ACC112 (cell line): ENCODE results near the gene SIGLEC8.
"Not testable (repeated sequence)": the region's sequence is repeated elsewhere in the genome, so short reads cannot be mapped to it uniquely, and the experiment has no call there.

ENCODE experiments used
- H2AFZ ChIP-seq: fragments of 200-600 bp; sonication (generic); one replicate; pipeline ENCODE4 v1.6.0; 2017; ENCODE audit warnings: antibody characterized with exemption, low read length; ENCODE audit not compliant: unreplicated experiment
- H3K27ac ChIP-seq: fragments of 200-600 bp; sonication (generic); 2 replicates; pipeline ENCODE4 v1.5.1; 2014; ENCODE audit warnings: low read depth, mild to moderate bottlenecking, antibody characterized with exemption, low read length, moderate library complexity
- H3K27me3 ChIP-seq: fragments of 200-600 bp; sonication (generic); 2 replicates; pipeline ENCODE4 v1.6.1; 2014; ENCODE audit warnings: mild to moderate bottlenecking, antibody characterized with exemption, low read length, moderate library complexity, mixed read lengths; ENCODE audit not compliant: insufficient read depth
- H3K36me3 ChIP-seq: fragments of 200-600 bp; sonication (generic); 2 replicates; pipeline ENCODE4 v1.6.1; 2016; ENCODE audit warnings: mild to moderate bottlenecking, antibody characterized with exemption, low read length, moderate library complexity, mixed read lengths; ENCODE audit not compliant: insufficient read depth
- H3K4me1 ChIP-seq: fragments of 200-600 bp; sonication (generic); one replicate; pipeline ENCODE4 v1.6.1; 2016; ENCODE audit warnings: low read length, mixed read lengths; ENCODE audit not compliant: insufficient read depth, unreplicated experiment, control insufficient read depth
- H3K4me3 ChIP-seq: fragments of 200-600 bp; sonication (generic); 2 replicates; pipeline ENCODE4 v1.5.1; 2014; ENCODE audit warnings: mild to moderate bottlenecking, low read depth, low read length
- H3K79me2 ChIP-seq: fragments of 200-600 bp; sonication (generic); one replicate; pipeline ENCODE4 v1.6.0; 2016; ENCODE audit warnings: low read length; ENCODE audit not compliant: control insufficient read depth, unreplicated experiment, insufficient read depth

The SIGLEC8 gene

DNA sequence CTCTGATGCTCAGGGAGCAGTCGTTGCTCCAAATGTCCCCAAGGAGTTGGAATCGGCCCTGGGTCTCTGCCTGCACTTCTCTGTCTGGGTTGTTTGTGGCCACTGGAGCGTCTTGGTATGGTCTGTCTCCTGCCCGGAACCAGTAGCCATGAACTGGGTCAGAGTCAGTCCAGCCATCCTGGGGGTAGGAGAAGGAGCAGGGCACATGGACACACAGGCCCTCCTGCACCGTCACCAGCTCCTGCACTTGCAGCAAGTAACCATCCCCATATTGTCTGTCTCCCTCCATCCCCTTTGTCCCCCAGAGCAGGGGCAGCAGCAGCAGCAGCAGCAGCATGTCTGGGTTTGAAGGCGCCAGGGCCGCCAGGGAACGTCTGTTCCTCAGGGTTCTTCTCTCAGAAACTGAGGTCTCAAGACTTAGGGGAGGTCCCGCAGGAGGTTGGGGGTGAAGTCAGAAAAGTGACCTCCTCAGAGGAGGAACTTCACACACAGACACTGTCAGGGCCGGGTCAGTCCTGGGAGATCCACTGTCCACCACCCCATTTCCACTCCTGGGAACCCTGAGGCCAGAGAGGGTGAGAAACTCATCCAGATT, at the start of gene SIGLEC8:
Gene SIGLEC8, minus strand, starts transcription at position 404 of the 595 bp plus-strand sequence. Its CDS starts 67 bp downstream, at position 337.
- Histone ChIP-seq H3K27ac (no peak within 1 kb of the TSS), H3K4me1 (no peaks in the 10 kb centered on the region), H3K36me3 (no peaks in the 10 kb centered on the region), H3K4me3 (no peak within 1 kb of the TSS), H2AFZ (no peak within 1 kb of the TSS), H3K79me2 (no peaks in the 10 kb centered on the region), H3K27me3 (peaks cover 15% of the 10 kb centered on the region; the same call in 1 of the 2 replicates)

GRCh38 chr19:51507640-51508058, 49.4 kb upstream of the SIGLEC8 start:
- no peak overlapping the region for H3K27ac ChIP-seq
- H3K27me3 ChIP-seq = peaks cover 36% of the 10 kb centered on the region
- no peak overlapping the region for H2AFZ ChIP-seq
- H3K36me3 ChIP-seq = no peaks in the 10 kb centered on the region
- H3K79me2 ChIP-seq = no peaks in the 10 kb centered on the region
- no peak overlapping the region for H3K4me3 ChIP-seq
- no peaks in the 10 kb centered on the region for H3K4me1 ChIP-seq

DNA sequence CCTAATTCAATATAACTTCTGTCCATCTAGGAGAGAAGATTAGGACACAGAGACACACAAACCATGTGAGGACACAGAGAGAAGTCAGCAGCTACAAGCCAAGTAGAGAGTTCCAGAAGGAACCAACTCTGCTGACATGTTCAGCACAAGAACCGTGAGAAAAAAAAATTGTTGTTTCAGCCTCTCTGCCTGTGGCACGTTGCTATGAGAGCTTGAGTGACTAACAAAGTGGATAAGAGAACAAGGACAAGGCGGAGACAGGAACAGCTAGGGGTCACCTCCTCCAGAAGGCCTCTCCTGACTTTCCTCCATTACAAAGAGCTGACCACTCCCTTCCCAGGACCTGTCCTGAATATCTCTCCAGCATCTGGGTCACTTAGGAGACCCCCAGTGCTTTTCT, 48.9 kb upstream of the SIGLEC8 start:
- Histone ChIP-seq H3K36me3 (no peaks in the 10 kb centered on the region), H3K4me1 (no peaks in the 10 kb centered on the region), H2AFZ (no peak overlapping the region), H3K27ac (no peak overlapping the region), H3K4me3 (no peak overlapping the region), H3K79me2 (no peaks in the 10 kb centered on the region), H3K27me3 (peaks cover 31% of the 10 kb centered on the region)

DNA sequence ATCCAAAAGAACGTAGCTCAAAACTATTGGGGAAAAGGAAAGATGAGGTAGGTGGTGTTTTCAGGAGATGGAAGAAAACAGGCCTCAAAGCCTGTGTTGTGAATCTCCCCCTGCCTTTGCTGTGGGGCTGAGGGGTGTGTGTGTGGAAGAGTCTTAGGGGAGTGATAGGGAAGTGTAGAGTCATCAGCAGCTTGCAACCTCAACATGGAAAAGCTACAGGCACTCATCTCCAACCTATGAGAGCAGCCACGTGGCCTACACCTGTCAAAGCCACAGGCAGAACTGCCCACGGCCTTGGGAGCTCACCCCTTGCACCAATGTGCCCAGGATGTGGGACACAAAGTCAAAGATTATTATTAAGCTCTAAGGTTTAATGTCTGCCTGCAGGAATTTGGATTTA, 47.6 kb upstream of the SIGLEC8 start:
- Histone ChIP-seq H3K79me2 (no peaks in the 10 kb centered on the region), H2AFZ (no peak overlapping the region), H3K4me3 (no peak overlapping the region), H3K27ac (no peak overlapping the region), H3K27me3 (peaks cover 25% of the 10 kb centered on the region), H3K36me3 (no peaks in the 10 kb centered on the region), H3K4me1 (no peaks in the 10 kb centered on the region)

DNA sequence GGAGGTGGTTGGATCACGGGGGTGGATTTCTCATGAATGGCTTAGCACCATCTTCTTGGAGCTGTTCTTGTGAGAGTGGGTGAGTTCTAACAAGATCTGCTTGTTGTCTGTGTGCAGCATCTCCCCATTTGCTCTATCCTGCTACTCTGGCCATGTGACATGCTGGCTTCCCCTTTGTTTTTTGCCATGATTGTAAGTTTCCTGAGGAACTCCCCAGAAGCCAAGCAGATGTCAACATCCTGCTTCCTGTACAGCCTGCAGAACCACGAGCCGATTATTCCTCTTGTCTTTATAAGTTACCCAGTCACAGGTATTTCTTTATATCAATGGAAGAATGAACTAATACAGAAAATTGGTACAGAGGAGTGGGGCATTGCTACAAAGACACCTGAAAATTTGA, 45.6 kb upstream of the SIGLEC8 start:
- no peak overlapping the region for H3K4me3 ChIP-seq
- H3K27me3 ChIP-seq = peaks cover 14% of the 10 kb centered on the region; the same call in 1 of the 2 replicates
- no peaks in the 10 kb centered on the region for H3K79me2 ChIP-seq

GRCh38 chr19:51503286-51503817, 45.1 kb upstream of the SIGLEC8 start:
- Histone ChIP-seq H3K79me2 (no peaks in the 10 kb centered on the region), H3K4me3 (no peak overlapping the region), H3K27ac (no peak overlapping the region), H3K27me3 (peaks cover 14% of the 10 kb centered on the region; the same call in 1 of the 2 replicates), H2AFZ (no peak overlapping the region), H3K4me1 (no peaks in the 10 kb centered on the region), H3K36me3 (no peaks in the 10 kb centered on the region)

More for the DNA sequence above, 45.6 kb upstream of the SIGLEC8 start:
- Histone ChIP-seq H2AFZ (no peak overlapping the region), H3K27ac (no peak overlapping the region), H3K4me1 (no peaks in the 10 kb centered on the region), H3K36me3 (no peaks in the 10 kb centered on the region)

DNA sequence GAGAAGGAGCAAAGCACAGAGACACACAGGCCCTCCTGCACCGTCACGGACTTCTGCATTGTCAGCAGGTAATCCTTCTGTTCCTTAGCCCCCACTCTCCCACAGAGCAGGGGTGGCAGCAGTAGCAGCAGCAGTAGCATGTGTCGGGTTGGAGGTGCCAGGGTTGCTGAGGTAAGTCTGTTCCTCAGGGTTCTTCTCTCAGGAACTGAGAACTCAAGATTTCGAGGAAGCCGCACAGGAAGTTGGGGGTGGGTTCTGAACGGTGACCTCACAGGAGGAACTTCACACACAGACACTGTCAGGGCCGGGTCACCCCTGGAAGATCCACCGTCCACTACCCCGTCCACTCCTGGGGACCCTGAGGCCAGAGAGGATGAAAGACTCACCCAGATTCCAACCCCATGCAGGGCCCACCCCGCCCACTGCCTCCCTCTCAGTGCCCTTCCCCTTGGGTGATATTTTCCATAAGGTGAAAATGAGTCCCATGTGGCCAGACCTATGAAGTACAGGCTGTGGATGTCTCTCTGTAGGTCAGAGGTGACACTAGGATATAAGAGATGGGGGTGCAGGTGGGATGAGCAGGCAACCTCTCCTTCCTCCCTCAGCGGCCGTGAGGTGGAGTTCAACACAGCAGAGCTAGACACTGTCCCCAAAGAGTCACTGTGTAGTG, 43.5 kb upstream of the SIGLEC8 start, which contains the start of gene SIGLEC12:
Gene SIGLEC12, minus strand, starts transcription at position 207 of the 670 bp plus-strand sequence. Its CDS starts 67 bp downstream, at position 140.
- Histone ChIP-seq H2AFZ (no peak within 1 kb of the TSS), H3K4me1 (no peaks in the 10 kb centered on the region), H3K79me2 (no peaks in the 10 kb centered on the region), H3K36me3 (no peaks in the 10 kb centered on the region), H3K27me3 (0 out of 2 replicates have a peak, but pooled peaks cover 6% of the 10 kb centered on the region), H3K27ac (no peak within 1 kb of the TSS), H3K4me3 (no peak within 1 kb of the TSS)

DNA sequence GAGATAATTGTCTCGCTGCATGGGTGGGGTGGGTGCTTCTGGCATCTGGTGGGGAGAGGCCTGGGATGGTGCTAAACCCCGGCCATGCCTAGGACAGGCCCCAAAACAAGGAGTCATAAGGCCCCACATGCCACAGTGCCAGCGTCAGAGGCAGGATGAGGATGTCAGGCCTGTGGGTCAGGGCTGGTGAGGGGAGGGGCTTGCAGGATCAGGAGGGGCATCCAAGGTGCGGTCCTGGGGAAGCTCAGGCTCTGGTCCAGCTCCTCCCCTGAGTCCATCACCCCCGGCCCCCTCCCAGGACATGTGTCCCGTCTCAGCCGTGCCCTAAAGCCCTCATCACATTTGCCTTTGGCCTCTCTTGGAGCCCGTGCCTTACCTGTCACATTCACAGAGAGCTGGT, 42.7 kb upstream of the SIGLEC8 start:
- H3K36me3 ChIP-seq, H2AFZ ChIP-seq, H3K4me1 ChIP-seq, H3K79me2 ChIP-seq, H3K27ac ChIP-seq, H3K4me3 ChIP-seq, H3K27me3 ChIP-seq: not testable (repeated sequence)

GRCh38 chr19:51497666-51498065, 39.4 kb upstream of the SIGLEC8 start:
- Histone ChIP-seq H3K79me2 (no peaks in the 10 kb centered on the region), H3K27me3 (peaks cover 10% of the 10 kb centered on the region; the same call in 1 of the 2 replicates), H2AFZ (no peak overlapping the region), H3K4me3 (no peak overlapping the region), H3K27ac (no peak overlapping the region), H3K36me3 (no peaks in the 10 kb centered on the region), H3K4me1 (no peaks in the 10 kb centered on the region)

- Histone ChIP-seq H3K27me3 (peaks cover 17% of the 10 kb centered on the region; the same call in 1 of the 2 replicates), H3K4me3 (no peak overlapping the region), H3K27ac (no peak overlapping the region), H2AFZ (no peak overlapping the region), H3K4me1 (no peaks in the 10 kb centered on the region), H3K79me2 (no peaks in the 10 kb centered on the region), H3K36me3 (no peaks in the 10 kb centered on the region)
Measured at GRCh38 chr19:51493776-51494175, 35.5 kb upstream of the SIGLEC8 start.

- Histone ChIP-seq H2AFZ (no peak overlapping the region), H3K79me2 (no peaks in the 10 kb centered on the region), H3K36me3 (no peaks in the 10 kb centered on the region), H3K4me1 (no peaks in the 10 kb centered on the region), H3K27me3 (peaks cover 17% of the 10 kb centered on the region; the same call in 1 of the 2 replicates), H3K4me3 (no peak overlapping the region), H3K27ac (no peak overlapping the region)
Measured at GRCh38 chr19:51491586-51491985, 33.3 kb upstream of the SIGLEC8 start.
